B cell (primary cell): ENCODE measurements around the gene DLAT. TPM values are rescaled to one million over a fixed set of nuclear protein-coding genes. Genes with fewer than 3 reads are reported as not detected.
A peak's percentile ranks its signal among the peaks of the same experiment; 100 is the strongest.

Source experiments
- ATAC-seq: fragments of 200-7000 bp; cut with Tn5 transposase; one replicate; pipeline ENCODE4 v1.10.0; 2021; ENCODE audit warnings: low read depth, mild to moderate bottlenecking, moderate number of reproducible peaks, moderate library complexity
- CTCF ChIA-PET: fragments of 350-600 bp; sonication (Branson Sonifier 250); formaldehyde crosslinking; loops from one replicate; lab custom pipeline; 2021; ENCODE audit warnings: antibody characterized with exemption, inconsistent platforms; lab: Charles Lee
- POLR2A ChIA-PET: fragments of 350-600 bp; sonication (Branson Sonifier 250); formaldehyde crosslinking; loops from one replicate; lab custom pipeline; 2021; ENCODE audit warnings: antibody characterized with exemption; lab: Charles Lee
- DNase-seq: peaks from one replicate; pipeline ENCODE4 v3.0.0; 2013
- H2AFZ ChIP-seq: 2 replicates; pipeline ENCODE4 v1.6.1; 2012; ENCODE audit warnings: mild to moderate bottlenecking, low read depth, low read length; ENCODE audit not compliant: insufficient read depth, poor library complexity, severe bottlenecking
- H3K27ac ChIP-seq, 2 donors: 1 replicate in 1 of 2; 2 replicates in 1 of 2; pipeline ENCODE4 v1.5.1; 2012 to 2013; ENCODE audit warnings: low read length in 2 of 2, mild to moderate bottlenecking in 2 of 2, moderate library complexity in 1 of 2
- H3K27me3 ChIP-seq, 4 experiments: fragments of 200-600 bp in 1 of 4; sonication (generic) in 1 of 4; replicated peaks in 1 of 4; 1 replicate in 2 of 4; 2 replicates in 2 of 4; pipeline versions ENCODE4 v1.6.1 to v1.7.0; 2013 to 2016; ENCODE audit warnings: low read length in 3 of 4, mild to moderate bottlenecking in 2 of 4, mixed read lengths in 1 of 4, moderate library complexity in 1 of 4; ENCODE audit not compliant: insufficient read depth in 4 of 4, control insufficient read depth in 3 of 4; ENCODE audit errors: control extremely low read depth in 1 of 4
- H3K36me3 ChIP-seq, 2 experiments: replicated peaks in 1 of 2; 1 replicate in 1 of 2; 2 replicates in 1 of 2; pipeline versions ENCODE4 v1.6.1 to v1.7.1; 2013; ENCODE audit warnings: low read length in 1 of 2; ENCODE audit not compliant: insufficient read depth in 2 of 2, control insufficient read depth in 1 of 2; ENCODE audit errors: control extremely low read depth in 1 of 2, extremely low read depth in 1 of 2
- H3K4me1 ChIP-seq, 2 donors: fragments of 200-600 bp in 1 of 2; sonication (generic) in 1 of 2; 1 replicate in 1 of 2; 2 replicates in 1 of 2; pipeline versions ENCODE4 v1.5.1 to v1.6.1; 2013 to 2017; ENCODE audit warnings: low read length in 2 of 2; ENCODE audit not compliant: control insufficient read depth in 2 of 2, insufficient read depth in 2 of 2
- H3K4me2 ChIP-seq: replicated peaks from 2 replicates; pipeline ENCODE3; 2012; ENCODE audit warnings: mild to moderate bottlenecking, low read depth, low read length; ENCODE audit not compliant: poor library complexity, severe bottlenecking
- H3K4me3 ChIP-seq, 5 experiments: fragments of 200-600 bp in 1 of 5; sonication (generic) in 1 of 5; 1 replicate in 3 of 5; 2 replicates in 2 of 5; pipeline versions ENCODE4 v1.5.1 to v1.7.0; 2011 to 2016; ENCODE audit warnings: low read length in 4 of 5, mild to moderate bottlenecking in 4 of 5, low read depth in 2 of 5, control low read depth in 1 of 5, moderate library complexity in 1 of 5; ENCODE audit not compliant: insufficient read depth in 1 of 5; ENCODE audit errors: control extremely low read depth in 1 of 5, extremely low read depth in 1 of 5
- H3K79me2 ChIP-seq: fragments of 200-600 bp; sonication (generic); one replicate; pipeline ENCODE4 v1.6.0; 2016; ENCODE audit warnings: low read length; ENCODE audit not compliant: control insufficient read depth, insufficient read depth
- H3K9ac ChIP-seq: fragments of 200-600 bp; sonication (generic); 2 replicates; pipeline ENCODE4 v1.6.1; 2017; ENCODE audit warnings: mild to moderate bottlenecking, low read length, moderate library complexity
- H3K9me3 ChIP-seq, 3 donors: one replicate each; pipeline versions ENCODE4 v1.6.1 to v1.7.1; 2013; ENCODE audit warnings: low read length in 2 of 3; ENCODE audit not compliant: control insufficient read depth in 2 of 3, insufficient read depth in 1 of 3; ENCODE audit errors: control extremely low read depth in 1 of 3
- H4K20me1 ChIP-seq: 2 replicates; pipeline ENCODE4 v1.6.0; 2012; ENCODE audit warnings: mild to moderate bottlenecking, low read length; ENCODE audit not compliant: insufficient read depth, control insufficient read depth, poor library complexity, severe bottlenecking
- H3K27ac Mint-ChIP-seq: one replicate; pipeline ENCODE4 v1.8.0; 2021; ENCODE audit warnings: mixed read lengths
- H3K27me3 Mint-ChIP-seq: one replicate; pipeline ENCODE4 v1.8.0; 2021; ENCODE audit warnings: mixed read lengths
- H3K4me1 Mint-ChIP-seq: one replicate; pipeline ENCODE4 v1.8.0; 2021; ENCODE audit warnings: mixed read lengths
- H3K4me3 Mint-ChIP-seq: one replicate; pipeline ENCODE4 v1.8.0; 2021; ENCODE audit warnings: mixed read lengths
- H3K9me3 Mint-ChIP-seq: one replicate; pipeline ENCODE4 v1.8.0; 2022; ENCODE audit warnings: mixed read lengths; ENCODE audit not compliant: insufficient read depth
- CTCF ChIP-seq: fragments of 200-600 bp; IDR thresholded peaks from one replicate; pipeline ENCODE4 v1.8.0; 2022; ENCODE audit warnings: antibody characterized with exemption, mild to moderate bottlenecking
- EZH2 ChIP-seq: IDR thresholded peaks from 2 replicates; pipeline ENCODE4 v1.6.1; 2012; ENCODE audit warnings: borderline replicate concordance, low read depth, mild to moderate bottlenecking, moderate library complexity, low read length; ENCODE audit not compliant: insufficient read depth, poor library complexity, severe bottlenecking
- WGBS: methylation state at CpG from one replicate; pipeline ENCODE4 v1.1.5; 2013; ENCODE audit warnings: missing lambda C conversion rate; ENCODE audit not compliant: insufficient coverage; 5-methylcytosine and 5-hydroxymethylcytosine counted together
- intact Hi-C: fragments of 100-400 bp; cut with micrococcal nuclease; formaldehyde crosslinking; loops from one replicate; pipeline ENCODE4 v1.10.0; 2022
- polyA plus RNA-seq: library from polyadenylated mRNA; depleted of rRNA; stranded (reverse); fragments of >200 nt; gene quantifications from 2 replicates; pipeline ENCODE4 v1.2.3, GENCODE V29; 2012
- total RNA-seq, 2 donors: library from RNA; stranded (reverse); fragments of 120-200 nt in 1 of 2; gene quantifications; 1 replicate in 1 of 2; 2 replicates in 1 of 2; pipeline versions ENCODE4 v1.2.3 to v1.2.4, GENCODE V29; 2013 to 2022

DLAT gene
- total and polyA plus RNA-seq, 2 donors (not counting 1 experiment from before 2014, with no cell fraction given), result 8.9 to 19.8 TPM

DNA sequence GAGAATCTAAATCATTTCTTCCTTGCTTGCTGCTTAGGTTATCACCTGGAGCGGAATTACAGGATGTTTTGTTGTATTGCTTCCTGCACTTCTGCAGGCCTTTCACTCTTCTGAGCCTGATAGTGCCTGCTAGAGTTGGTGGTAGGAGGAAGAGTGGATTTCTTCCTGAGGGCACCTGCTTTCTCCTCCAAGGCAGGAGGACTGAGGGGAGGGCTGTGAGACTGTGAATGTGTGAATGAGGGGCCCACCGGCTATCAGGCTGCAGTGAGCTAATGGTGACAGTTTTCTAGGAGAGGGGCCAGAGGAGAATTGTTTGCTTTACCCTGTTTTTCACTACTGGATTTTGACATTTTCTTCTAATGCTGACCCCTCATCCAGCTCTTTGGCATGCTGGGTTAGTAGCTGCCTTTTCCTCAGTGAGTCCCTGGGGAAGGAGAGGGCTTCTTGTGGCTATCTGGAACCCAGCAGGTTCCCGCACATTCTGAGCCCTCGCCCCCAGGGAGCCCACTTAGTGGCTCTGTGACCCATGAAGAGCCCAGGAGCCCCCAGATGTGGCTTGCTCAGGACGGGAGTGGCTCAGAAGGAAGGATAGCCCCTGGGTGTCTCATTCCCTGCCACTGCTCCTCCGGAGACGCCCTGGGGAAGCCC is 49.0 kb upstream of the DLAT start:
- Mint-ChIP-seq H3K27me3 (peaks cover 35% of the 10 kb centered on the region), H3K9me3 (no peaks in the 10 kb centered on the region), H3K27ac (no peak overlapping the region), H3K4me1 (peaks cover 14% of the 10 kb centered on the region), H3K4me3 (peak overlapping the region; percentile 70)
- Histone ChIP-seq H3K9me3 (no peaks in the 10 kb centered on the region), H3K4me1 (peaks cover 8 to 9% of the 10 kb centered on the region in 2 donors), H3K4me2 (no peak overlapping the region), H3K9ac (no peak overlapping the region), H3K79me2 (no peaks in the 10 kb centered on the region), H3K4me3 (no peak overlapping the region), H4K20me1 (no peaks in the 10 kb centered on the region), H3K27ac (no peak overlapping the region), H2AFZ (no peak overlapping the region), H3K27me3 (peaks cover 0 to 41% (median 29%) of the 10 kb centered on the region in 4 experiments), H3K36me3 (no peaks in the 10 kb centered on the region)
- CTCF ChIA-PET, result interaction anchor here (0.5 to 1.3 kb wide), 3 partner anchors 44 to 137 kb away, joined by 3 read pairs; no protein-coding TSS in a partner anchor
- POLR2A ChIA-PET, result no interaction called here
- ATAC-seq (no peak), DNase-seq (no peak)
- intact Hi-C loops, result loop anchor here (10.0 kb wide), 1 partner anchor 49 kb away; the partner anchor contains the start of gene DLAT
- WGBS, result 94% methylated on average over 4 of the region's 7 CpGs
- TF ChIP-seq EZH2, result no peak
- no peak for TF ChIP-seq CTCF

DNA sequence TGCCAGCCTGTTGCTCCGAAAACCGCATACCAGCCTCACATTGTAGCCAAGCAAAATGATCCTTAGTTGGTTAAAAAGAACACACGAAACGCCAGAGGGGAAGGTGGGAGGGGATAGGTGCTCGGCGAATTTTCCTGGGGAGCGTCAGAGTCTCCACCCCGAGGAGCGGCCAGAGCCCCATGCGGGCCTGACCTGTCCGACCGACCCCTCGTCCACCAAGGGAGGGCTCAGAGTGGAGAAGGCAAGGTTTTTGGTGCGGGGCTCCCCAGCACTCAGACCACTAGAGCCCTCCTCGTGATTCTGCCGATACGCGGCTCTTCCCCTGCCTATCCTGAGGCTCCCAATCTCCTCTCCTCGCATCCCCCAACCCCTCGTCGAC is 48.5 kb upstream of the DLAT start:
- Histone ChIP-seq H3K4me3 (peak overlapping the region in 1 of 5 experiments; percentile 48), H3K9me3 (no peaks in the 10 kb centered on the region), H3K27me3 (peaks cover 0 to 41% (median 29%) of the 10 kb centered on the region in 4 experiments), H3K79me2 (no peaks in the 10 kb centered on the region), H4K20me1 (no peaks in the 10 kb centered on the region), H2AFZ (peak overlapping the region; percentile 85), H3K4me2 (peak overlapping the region; percentile 92), H3K4me1 (peaks cover 8 to 9% of the 10 kb centered on the region in 2 donors), H3K36me3 (no peaks in the 10 kb centered on the region), H3K27ac (no peak overlapping the region), H3K9ac (no peak overlapping the region)
- ChIA-PET POLR2A (no interaction called here), CTCF (interaction anchor here (1.3 kb wide), 1 partner anchor 48 kb away, joined by 3 read pairs; no protein-coding TSS in a partner anchor)
- Mint-ChIP-seq H3K27ac (no peak overlapping the region), H3K4me3 (peak overlapping the region; percentile 70), H3K9me3 (no peaks in the 10 kb centered on the region), H3K27me3 (peaks cover 35% of the 10 kb centered on the region), H3K4me1 (peaks cover 14% of the 10 kb centered on the region)
- no peak for DNase-seq
- intact Hi-C loops, result loop anchor here (10.0 kb wide), 1 partner anchor 48 kb away; the partner anchor contains the start of gene DLAT
- ATAC-seq, result no peak
- TF ChIP-seq CTCF (no peak), EZH2 (no peak)
- WGBS, result 86% methylated on average over 14 of the region's 21 CpGs
